PC-9 (cell line): ENCODE data around the gene ACACB. TPM values are rescaled to one million over a fixed set of nuclear protein-coding genes. Genes with fewer than 3 reads are reported as not detected.

Experiments used
- BruUV-seq: library from RNA; stranded (reverse); fragments of 400-500 nt; replicated peaks from 2 replicates; lab custom pipeline; 2021; lab: Mats Ljungman, UMichigan
- CTCF ChIA-PET: fragments of 300-600 bp; sonication (Branson Sonifier 250); formaldehyde crosslinking; loops from one replicate; lab custom pipeline; 2022; ENCODE audit warnings: antibody characterized with exemption; lab: Charles Lee
- POLR2A ChIA-PET: fragments of 300-600 bp; sonication (Branson Sonifier 250); formaldehyde crosslinking; loops from one replicate; lab custom pipeline; 2022; ENCODE audit warnings: antibody characterized with exemption; ENCODE audit not compliant: unreplicated experiment; lab: Charles Lee
- DNase-seq, 2 experiments: peaks; one replicate each; pipeline versions ENCODE4 v3.0.0 to v3.0.0-alpha.2; 2015 to 2022; ENCODE audit warnings: mixed read lengths in 1 of 2
- H2AFZ ChIP-seq: fragments of 200-600 bp; sonication (generic); 2 replicates; pipeline ENCODE4 v1.8.1; 2017; ENCODE audit warnings: antibody characterized with exemption
- H3F3A ChIP-seq: fragments of 200-600 bp; sonication (generic); 2 replicates; pipeline ENCODE4 v1.8.1; 2017; ENCODE audit warnings: antibody characterized with exemption, mild to moderate bottlenecking, low read depth; ENCODE audit not compliant: insufficient read depth
- H3K27ac ChIP-seq: fragments of 200-600 bp; sonication (generic); 2 replicates; pipeline ENCODE4 v1.6.1; 2016; ENCODE audit warnings: mixed run types
- H3K27me3 ChIP-seq: fragments of 200-600 bp; sonication (generic); 2 replicates; pipeline ENCODE4 v1.6.1; 2016; ENCODE audit warnings: low read depth, mixed run types; ENCODE audit not compliant: insufficient read depth
- H3K36me3 ChIP-seq: fragments of 200-600 bp; sonication (generic); 2 replicates; pipeline ENCODE4 v1.6.1; 2016; ENCODE audit warnings: low read depth, mixed run types
- H3K4me1 ChIP-seq: fragments of 200-600 bp; sonication (generic); replicated peaks from 2 replicates; pipeline ENCODE4 v1.6.1; 2016; ENCODE audit warnings: mixed run types; ENCODE audit not compliant: insufficient read depth
- H3K4me2 ChIP-seq: fragments of 200-600 bp; sonication (generic); 2 replicates; pipeline ENCODE4 v1.6.1; 2017; ENCODE audit warnings: mixed run types
- H3K4me3 ChIP-seq: fragments of 200-600 bp; sonication (generic); 2 replicates; pipeline ENCODE4 v1.6.1; 2016; ENCODE audit warnings: mixed run types
- H3K79me2 ChIP-seq: fragments of 200-600 bp; sonication (generic); 2 replicates; pipeline ENCODE4 v1.6.1; 2017; ENCODE audit warnings: low read depth, mixed run types
- H3K9me2 ChIP-seq: fragments of 200-600 bp; sonication (generic); 2 replicates; pipeline ENCODE4 v1.8.1; 2017; ENCODE audit warnings: mild to moderate bottlenecking; ENCODE audit not compliant: insufficient read depth
- H3K9me3 ChIP-seq: fragments of 200-600 bp; sonication (generic); 2 replicates; pipeline ENCODE4 v1.8.1; 2016; ENCODE audit warnings: low read depth; ENCODE audit not compliant: insufficient read depth
- H4K20me1 ChIP-seq: fragments of 200-600 bp; sonication (generic); 2 replicates; pipeline ENCODE4 v1.8.1; 2017; ENCODE audit not compliant: insufficient read depth
- CTCF ChIP-seq: fragments of 200-600 bp; sonication (generic); conservative IDR thresholded peaks from 2 replicates; pipeline ENCODE4 v1.6.1; 2017; ENCODE audit warnings: mixed run types, antibody characterized with exemption, mild to moderate bottlenecking, moderate library complexity
- EZH2 ChIP-seq: fragments of 200-600 bp; sonication (generic); IDR thresholded peaks from 2 replicates; pipeline ENCODE4 v1.8.0; 2017; ENCODE audit warnings: antibody characterized with exemption, low read depth
- intact Hi-C: fragments of 100-400 bp; cut with micrococcal nuclease; formaldehyde crosslinking; loops from one replicate; pipeline ENCODE4 v1.10.0; 2022; ENCODE audit not compliant: unreplicated experiment
- total RNA-seq: library from RNA; stranded (reverse); gene quantifications from 2 replicates; pipeline ENCODE4 v1.2.3, GENCODE V29; 2021

ACACB gene
- total RNA-seq, 1 experiment from 2014 or later: 13.8 TPM

GRCh38 chr12:109186993-109187653 lies 70.7 kb downstream of the ACACB start:
- H3K9me2 ChIP-seq: no peaks in the 10 kb centered on the region
- POLR2A ChIA-PET: no interaction called here
- no TSS peak for BruUV-seq

GRCh38 chr12:109188108-109188712 lies 71.8 kb downstream of the ACACB start:
- no TSS peak for BruUV-seq
- intact Hi-C loops: no loop called here
- DNase-seq: no peak
- H3K27me3 ChIP-seq: no peaks in the 10 kb centered on the region
- H3K36me3 ChIP-seq: no peaks in the 10 kb centered on the region
- H3F3A ChIP-seq: peaks cover 17% of the 10 kb centered on the region; the same call in 1 of the 2 replicates
- peaks cover 12% of the 10 kb centered on the region for H3K4me1 ChIP-seq
- no peaks in the 10 kb centered on the region for H3K9me2 ChIP-seq
- no peak overlapping the region for H3K27ac ChIP-seq
- no peak overlapping the region for H3K4me2 ChIP-seq
- H4K20me1 ChIP-seq: no peaks in the 10 kb centered on the region
- no peaks in the 10 kb centered on the region; the same call in 1 of the 2 replicates for H3K9me3 ChIP-seq
- H3K79me2 ChIP-seq: no peaks in the 10 kb centered on the region
- CTCF ChIA-PET: no interaction called here
- TF ChIP-seq EZH2 (no peak), CTCF (no peak)
- no peak overlapping the region for H3K4me3 ChIP-seq
- POLR2A ChIA-PET: interaction anchor here (0.7 kb wide), 1 partner anchor 281 kb away, joined by 4 read pairs; no protein-coding TSS in a partner anchor
- H2AFZ ChIP-seq: no peak overlapping the region

More at GRCh38 chr12:109186993-109187653, 70.7 kb downstream of the ACACB start:
- CTCF ChIA-PET: no interaction called here
- no peak for DNase-seq
- peaks cover 11% of the 10 kb centered on the region; the same call in 1 of the 2 replicates for H3F3A ChIP-seq
- H3K27me3 ChIP-seq: no peaks in the 10 kb centered on the region
- H3K9me3 ChIP-seq: no peaks in the 10 kb centered on the region; the same call in 1 of the 2 replicates
- no peak overlapping the region for H3K4me2 ChIP-seq
- intact Hi-C loops: no loop called here
- no peak overlapping the region for H3K27ac ChIP-seq
- no peaks in the 10 kb centered on the region for H3K36me3 ChIP-seq
- H3K4me3 ChIP-seq: no peak overlapping the region
- H2AFZ ChIP-seq: no peak overlapping the region
- H3K4me1 ChIP-seq: peaks cover 3% of the 10 kb centered on the region
- no peaks in the 10 kb centered on the region for H3K79me2 ChIP-seq
- TF ChIP-seq CTCF (no peak), EZH2 (no peak)
- no peaks in the 10 kb centered on the region for H4K20me1 ChIP-seq

- ChIA-PET POLR2A (no interaction called here), CTCF (no interaction called here)
- no TSS peak for BruUV-seq
- Histone ChIP-seq H4K20me1 (no peaks in the 10 kb centered on the region), H3K36me3 (no peaks in the 10 kb centered on the region), H3K27ac (no peak overlapping the region), H3K4me3 (no peak overlapping the region), H3K27me3 (no peaks in the 10 kb centered on the region), H3K4me2 (no peak overlapping the region), H3K9me2 (no peaks in the 10 kb centered on the region), H3K79me2 (no peaks in the 10 kb centered on the region), H3K4me1 (peaks cover 12% of the 10 kb centered on the region), H3F3A (peaks cover 17% of the 10 kb centered on the region; the same call in 1 of the 2 replicates), H2AFZ (no peak overlapping the region), H3K9me3 (no peaks in the 10 kb centered on the region)
- TF ChIP-seq CTCF (no peak), EZH2 (no peak)
- intact Hi-C loops: no loop called here
- no peak for DNase-seq
Measured at GRCh38 chr12:109189291-109189690, 72.9 kb downstream of the ACACB start.
